ENCODE results near the gene CNGA2.

DNA sequence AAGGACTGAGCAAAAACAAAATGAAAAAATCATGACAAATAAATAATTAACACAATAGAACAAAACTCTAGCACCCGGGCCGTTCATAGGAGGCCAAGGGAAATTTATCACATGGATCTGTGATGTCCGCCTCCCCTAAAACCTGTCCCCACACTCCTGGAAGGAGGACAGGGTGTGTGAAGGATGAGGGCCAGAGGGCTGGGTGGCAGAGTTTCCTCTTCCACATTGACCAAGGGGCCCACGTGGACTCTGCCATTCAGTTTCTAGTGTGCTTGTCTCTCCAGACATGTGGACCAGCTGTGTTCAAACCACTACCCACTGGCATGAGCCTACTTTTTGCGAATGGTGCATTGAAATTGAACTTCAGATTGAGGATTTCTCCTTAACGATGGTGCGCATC, 33.0 kb upstream of the CNGA2 start:
- TF ChIP-seq, protein P1, sequence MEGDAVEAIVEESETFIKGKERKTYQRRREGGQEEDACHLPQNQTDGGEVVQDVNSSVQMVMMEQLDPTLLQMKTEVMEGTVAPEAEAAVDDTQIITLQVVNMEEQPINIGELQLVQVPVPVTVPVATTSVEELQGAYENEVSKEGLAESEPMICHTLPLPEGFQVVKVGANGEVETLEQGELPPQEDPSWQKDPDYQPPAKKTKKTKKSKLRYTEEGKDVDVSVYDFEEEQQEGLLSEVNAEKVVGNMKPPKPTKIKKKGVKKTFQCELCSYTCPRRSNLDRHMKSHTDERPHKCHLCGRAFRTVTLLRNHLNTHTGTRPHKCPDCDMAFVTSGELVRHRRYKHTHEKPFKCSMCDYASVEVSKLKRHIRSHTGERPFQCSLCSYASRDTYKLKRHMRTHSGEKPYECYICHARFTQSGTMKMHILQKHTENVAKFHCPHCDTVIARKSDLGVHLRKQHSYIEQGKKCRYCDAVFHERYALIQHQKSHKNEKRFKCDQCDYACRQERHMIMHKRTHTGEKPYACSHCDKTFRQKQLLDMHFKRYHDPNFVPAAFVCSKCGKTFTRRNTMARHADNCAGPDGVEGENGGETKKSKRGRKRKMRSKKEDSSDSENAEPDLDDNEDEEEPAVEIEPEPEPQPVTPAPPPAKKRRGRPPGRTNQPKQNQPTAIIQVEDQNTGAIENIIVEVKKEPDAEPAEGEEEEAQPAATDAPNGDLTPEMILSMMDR (conservative IDR thresholded peaks at IDR 0.05; ENCODE audit: low read depth in 2 of 2), result no peak
- TF ChIP-seq EZH2phosphoT487 (IDR thresholded peaks at IDR 0.05; ENCODE audit: unreplicated experiment), result no peak
- TF ChIP-seq POLR2AphosphoS5 (IDR thresholded peaks at IDR 0.05; ENCODE audit: low read depth), result no peak
- no peak for TF ChIP-seq EZH2 (IDR thresholded peaks at IDR 0.05; ENCODE audit: low read depth, unreplicated experiment)
- no peak for TF ChIP-seq CREB1 (CRISPR knock-in tag; IDR thresholded peaks at IDR 0.05; ENCODE audit: low read depth)
- TF ChIP-seq, protein P2, sequence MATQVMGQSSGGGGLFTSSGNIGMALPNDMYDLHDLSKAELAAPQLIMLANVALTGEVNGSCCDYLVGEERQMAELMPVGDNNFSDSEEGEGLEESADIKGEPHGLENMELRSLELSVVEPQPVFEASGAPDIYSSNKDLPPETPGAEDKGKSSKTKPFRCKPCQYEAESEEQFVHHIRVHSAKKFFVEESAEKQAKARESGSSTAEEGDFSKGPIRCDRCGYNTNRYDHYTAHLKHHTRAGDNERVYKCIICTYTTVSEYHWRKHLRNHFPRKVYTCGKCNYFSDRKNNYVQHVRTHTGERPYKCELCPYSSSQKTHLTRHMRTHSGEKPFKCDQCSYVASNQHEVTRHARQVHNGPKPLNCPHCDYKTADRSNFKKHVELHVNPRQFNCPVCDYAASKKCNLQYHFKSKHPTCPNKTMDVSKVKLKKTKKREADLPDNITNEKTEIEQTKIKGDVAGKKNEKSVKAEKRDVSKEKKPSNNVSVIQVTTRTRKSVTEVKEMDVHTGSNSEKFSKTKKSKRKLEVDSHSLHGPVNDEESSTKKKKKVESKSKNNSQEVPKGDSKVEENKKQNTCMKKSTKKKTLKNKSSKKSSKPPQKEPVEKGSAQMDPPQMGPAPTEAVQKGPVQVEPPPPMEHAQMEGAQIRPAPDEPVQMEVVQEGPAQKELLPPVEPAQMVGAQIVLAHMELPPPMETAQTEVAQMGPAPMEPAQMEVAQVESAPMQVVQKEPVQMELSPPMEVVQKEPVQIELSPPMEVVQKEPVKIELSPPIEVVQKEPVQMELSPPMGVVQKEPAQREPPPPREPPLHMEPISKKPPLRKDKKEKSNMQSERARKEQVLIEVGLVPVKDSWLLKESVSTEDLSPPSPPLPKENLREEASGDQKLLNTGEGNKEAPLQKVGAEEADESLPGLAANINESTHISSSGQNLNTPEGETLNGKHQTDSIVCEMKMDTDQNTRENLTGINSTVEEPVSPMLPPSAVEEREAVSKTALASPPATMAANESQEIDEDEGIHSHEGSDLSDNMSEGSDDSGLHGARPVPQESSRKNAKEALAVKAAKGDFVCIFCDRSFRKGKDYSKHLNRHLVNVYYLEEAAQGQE (IDR thresholded peaks at IDR 0.05; ENCODE audit: unreplicated experiment), result no peak
- TF ChIP-seq JUNB (IDR thresholded peaks at IDR 0.05; ENCODE audit: unreplicated experiment), result no peak
- TF ChIP-seq ZNF114 (CRISPR knock-in tag; IDR thresholded peaks at IDR 0.05), result no peak
- TF ChIP-seq, protein P3, sequence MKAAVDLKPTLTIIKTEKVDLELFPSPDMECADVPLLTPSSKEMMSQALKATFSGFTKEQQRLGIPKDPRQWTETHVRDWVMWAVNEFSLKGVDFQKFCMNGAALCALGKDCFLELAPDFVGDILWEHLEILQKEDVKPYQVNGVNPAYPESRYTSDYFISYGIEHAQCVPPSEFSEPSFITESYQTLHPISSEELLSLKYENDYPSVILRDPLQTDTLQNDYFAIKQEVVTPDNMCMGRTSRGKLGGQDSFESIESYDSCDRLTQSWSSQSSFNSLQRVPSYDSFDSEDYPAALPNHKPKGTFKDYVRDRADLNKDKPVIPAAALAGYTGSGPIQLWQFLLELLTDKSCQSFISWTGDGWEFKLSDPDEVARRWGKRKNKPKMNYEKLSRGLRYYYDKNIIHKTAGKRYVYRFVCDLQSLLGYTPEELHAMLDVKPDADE (IDR thresholded peaks at IDR 0.05), result no peak
- TF ChIP-seq NANOG (IDR thresholded peaks at IDR 0.05; ENCODE audit: borderline replicate concordance), result no peak
- TF ChIP-seq, protein P4, sequence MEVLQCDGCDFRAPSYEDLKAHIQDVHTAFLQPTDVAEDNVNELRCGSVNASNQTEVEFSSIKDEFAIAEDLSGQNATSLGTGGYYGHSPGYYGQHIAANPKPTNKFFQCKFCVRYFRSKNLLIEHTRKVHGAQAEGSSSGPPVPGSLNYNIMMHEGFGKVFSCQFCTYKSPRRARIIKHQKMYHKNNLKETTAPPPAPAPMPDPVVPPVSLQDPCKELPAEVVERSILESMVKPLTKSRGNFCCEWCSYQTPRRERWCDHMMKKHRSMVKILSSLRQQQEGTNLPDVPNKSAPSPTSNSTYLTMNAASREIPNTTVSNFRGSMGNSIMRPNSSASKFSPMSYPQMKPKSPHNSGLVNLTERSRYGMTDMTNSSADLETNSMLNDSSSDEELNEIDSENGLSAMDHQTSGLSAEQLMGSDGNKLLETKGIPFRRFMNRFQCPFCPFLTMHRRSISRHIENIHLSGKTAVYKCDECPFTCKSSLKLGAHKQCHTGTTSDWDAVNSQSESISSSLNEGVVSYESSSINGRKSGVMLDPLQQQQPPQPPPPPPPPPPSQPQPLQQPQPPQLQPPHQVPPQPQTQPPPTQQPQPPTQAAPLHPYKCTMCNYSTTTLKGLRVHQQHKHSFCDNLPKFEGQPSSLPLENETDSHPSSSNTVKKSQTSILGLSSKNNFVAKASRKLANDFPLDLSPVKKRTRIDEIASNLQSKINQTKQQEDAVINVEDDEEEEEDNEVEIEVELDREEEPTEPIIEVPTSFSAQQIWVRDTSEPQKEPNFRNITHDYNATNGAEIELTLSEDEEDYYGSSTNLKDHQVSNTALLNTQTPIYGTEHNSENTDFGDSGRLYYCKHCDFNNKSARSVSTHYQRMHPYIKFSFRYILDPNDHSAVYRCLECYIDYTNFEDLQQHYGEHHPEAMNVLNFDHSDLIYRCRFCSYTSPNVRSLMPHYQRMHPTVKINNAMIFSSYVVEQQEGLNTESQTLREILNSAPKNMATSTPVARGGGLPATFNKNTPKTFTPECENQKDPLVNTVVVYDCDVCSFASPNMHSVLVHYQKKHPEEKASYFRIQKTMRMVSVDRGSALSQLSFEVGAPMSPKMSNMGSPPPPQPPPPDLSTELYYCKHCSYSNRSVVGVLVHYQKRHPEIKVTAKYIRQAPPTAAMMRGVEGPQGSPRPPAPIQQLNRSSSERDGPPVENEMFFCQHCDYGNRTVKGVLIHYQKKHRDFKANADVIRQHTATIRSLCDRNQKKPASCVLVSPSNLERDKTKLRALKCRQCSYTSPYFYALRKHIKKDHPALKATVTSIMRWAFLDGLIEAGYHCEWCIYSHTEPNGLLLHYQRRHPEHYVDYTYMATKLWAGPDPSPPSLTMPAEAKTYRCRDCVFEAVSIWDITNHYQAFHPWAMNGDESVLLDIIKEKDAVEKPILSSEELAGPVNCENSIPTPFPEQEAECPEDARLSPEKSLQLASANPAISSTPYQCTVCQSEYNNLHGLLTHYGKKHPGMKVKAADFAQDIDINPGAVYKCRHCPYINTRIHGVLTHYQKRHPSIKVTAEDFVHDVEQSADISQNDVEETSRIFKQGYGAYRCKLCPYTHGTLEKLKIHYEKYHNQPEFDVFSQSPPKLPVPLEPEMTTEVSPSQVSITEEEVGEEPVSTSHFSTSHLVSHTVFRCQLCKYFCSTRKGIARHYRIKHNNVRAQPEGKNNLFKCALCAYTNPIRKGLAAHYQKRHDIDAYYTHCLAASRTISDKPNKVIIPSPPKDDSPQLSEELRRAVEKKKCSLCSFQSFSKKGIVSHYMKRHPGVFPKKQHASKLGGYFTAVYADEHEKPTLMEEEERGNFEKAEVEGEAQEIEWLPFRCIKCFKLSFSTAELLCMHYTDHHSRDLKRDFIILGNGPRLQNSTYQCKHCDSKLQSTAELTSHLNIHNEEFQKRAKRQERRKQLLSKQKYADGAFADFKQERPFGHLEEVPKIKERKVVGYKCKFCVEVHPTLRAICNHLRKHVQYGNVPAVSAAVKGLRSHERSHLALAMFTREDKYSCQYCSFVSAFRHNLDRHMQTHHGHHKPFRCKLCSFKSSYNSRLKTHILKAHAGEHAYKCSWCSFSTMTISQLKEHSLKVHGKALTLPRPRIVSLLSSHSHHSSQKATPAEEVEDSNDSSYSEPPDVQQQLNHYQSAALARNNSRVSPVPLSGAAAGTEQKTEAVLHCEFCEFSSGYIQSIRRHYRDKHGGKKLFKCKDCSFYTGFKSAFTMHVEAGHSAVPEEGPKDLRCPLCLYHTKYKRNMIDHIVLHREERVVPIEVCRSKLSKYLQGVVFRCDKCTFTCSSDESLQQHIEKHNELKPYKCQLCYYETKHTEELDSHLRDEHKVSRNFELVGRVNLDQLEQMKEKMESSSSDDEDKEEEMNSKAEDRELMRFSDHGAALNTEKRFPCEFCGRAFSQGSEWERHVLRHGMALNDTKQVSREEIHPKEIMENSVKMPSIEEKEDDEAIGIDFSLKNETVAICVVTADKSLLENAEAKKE (CRISPR knock-in tag; IDR thresholded peaks at IDR 0.05), result no peak
- no peak for TF ChIP-seq ZNF331 (CRISPR knock-in tag; IDR thresholded peaks at IDR 0.05; ENCODE audit: low read depth)

Measured in GM23338 (cell line).